Adrenal gland (tissue), 12 donors: ENCODE measurements around the gene TNFRSF14. TPM values are rescaled to one million over a fixed set of nuclear protein-coding genes. Genes with fewer than 3 reads are reported as not detected.

Source experiments
- DNase-seq, 7 donors: peaks; one replicate each; pipeline ENCODE4 v3.0.0-alpha.2; 2019 to 2020
- H3K27ac ChIP-seq, 5 donors: fragments of 200-600 bp; sonication (generic) in 4 of 5; 1 replicate in 3 of 5; 2 replicates in 2 of 5; pipeline versions ENCODE4 v1.5.1 to v1.8.0; 2016 to 2020; ENCODE audit warnings: mild to moderate bottlenecking in 1 of 5
- H3K27me3 ChIP-seq: fragments of 200-600 bp; 2 replicates; pipeline ENCODE4 v1.8.0; 2021
- H3K36me3 ChIP-seq, 2 donors: fragments of 200-600 bp; replicated peaks in 1 of 2; 1 replicate in 1 of 2; 2 replicates in 1 of 2; pipeline versions ENCODE4 v1.5.1 to v1.8.0; 2018 to 2022
- H3K4me1 ChIP-seq, 2 donors: fragments of 200-600 bp; replicated peaks in 1 of 2; 1 replicate in 1 of 2; 2 replicates in 1 of 2; pipeline versions ENCODE4 v1.5.1 to v1.8.0; 2018 to 2021
- H3K4me3 ChIP-seq, 4 donors: fragments of 200-600 bp; sonication (generic) in 3 of 4; one replicate each; pipeline ENCODE4 v1.5.1; 2016 to 2018
- H3K9me3 ChIP-seq, 3 donors: fragments of 200-600 bp; sonication (generic) in 1 of 3; replicated peaks in 1 of 3; 1 replicate in 2 of 3; 2 replicates in 1 of 3; pipeline versions ENCODE4 v1.5.1 to v1.8.0; 2016 to 2021
- CTCF ChIP-seq, 6 experiments: fragments of 450-650 bp in 4 of 6; fragments of 200-600 bp in 2 of 6; sonication (generic) in 1 of 6; IDR thresholded peaks; 1 replicate in 5 of 6; 2 replicates in 1 of 6; pipeline versions ENCODE4 v1.5.1 to v1.8.0; 2016 to 2021; ENCODE audit warnings: antibody characterized with exemption in 6 of 6, mild to moderate bottlenecking in 2 of 6, moderate library complexity in 1 of 6
- POLR2A ChIP-seq, 2 donors: fragments of 450-650 bp; IDR thresholded peaks; one replicate each; pipeline ENCODE4 v1.6.1; 2017; ENCODE audit warnings: antibody characterized with exemption in 2 of 2, mild to moderate bottlenecking in 2 of 2, moderate library complexity in 1 of 2
- WGBS, 4 donors: extraction: QIAGEN DNeasy Blood & Tissue Kit in 2 of 4; methylation state at CpG; one replicate each; pipeline versions ENCODE4 v1.1.5 to v1.1.7; 2013 to 2017; 5-methylcytosine and 5-hydroxymethylcytosine counted together
- intact Hi-C, 2 donors: fragments of 100-400 bp; cut with DNase I; formaldehyde crosslinking; loops; one replicate each; pipeline versions ENCODE4 v1.14.1 to v1.15.0; 2022 to 2023
- polyA plus RNA-seq, 3 donors: library from polyadenylated mRNA; stranded (reverse); fragments of 200-250 nt in 2 of 3; fragments of 350-450 nt in 1 of 3; fragmentation: Illumina TruSeq in 1 of 3; extraction: RNeasy Lipid Tissue Mini Kit (QIAGEN cat#74804) in 1 of 3; gene quantifications; one replicate each; pipeline ENCODE4 v1.2.3, GENCODE V29; 2013 to 2014
- total RNA-seq, 9 donors: library from RNA; depleted of rRNA in 4 of 9; stranded (reverse); fragments of >200 nt in 4 of 9; fragments of 120-200 nt in 1 of 9; fragmentation: NEBNext Ultra II Directional in 1 of 9; extraction: Animal tissue kit (Norgen Biotek cat#: 25700) in 1 of 9; gene quantifications; one replicate each; pipeline versions ENCODE4 v1.1.0 to v1.2.4, GENCODE V29; 2013 to 2023
- donor health status: healthy with polysubstance abuse.
- donor health status: Bipolar disorder and iron deficiency.
- donor health status: DM: yes; HTN: yes; CAD: no.
- donor health status: DM: no; HTN: no; CAD: no.
- donor health status: DM: no; HTN: no; CAD: no.
- donor health status: DM: yes; HTN: yes; CAD: no.

The TNFRSF14 gene
- total and polyA plus RNA-seq, 12 donors = 7.0 to 554 (median 116) TPM

DNA sequence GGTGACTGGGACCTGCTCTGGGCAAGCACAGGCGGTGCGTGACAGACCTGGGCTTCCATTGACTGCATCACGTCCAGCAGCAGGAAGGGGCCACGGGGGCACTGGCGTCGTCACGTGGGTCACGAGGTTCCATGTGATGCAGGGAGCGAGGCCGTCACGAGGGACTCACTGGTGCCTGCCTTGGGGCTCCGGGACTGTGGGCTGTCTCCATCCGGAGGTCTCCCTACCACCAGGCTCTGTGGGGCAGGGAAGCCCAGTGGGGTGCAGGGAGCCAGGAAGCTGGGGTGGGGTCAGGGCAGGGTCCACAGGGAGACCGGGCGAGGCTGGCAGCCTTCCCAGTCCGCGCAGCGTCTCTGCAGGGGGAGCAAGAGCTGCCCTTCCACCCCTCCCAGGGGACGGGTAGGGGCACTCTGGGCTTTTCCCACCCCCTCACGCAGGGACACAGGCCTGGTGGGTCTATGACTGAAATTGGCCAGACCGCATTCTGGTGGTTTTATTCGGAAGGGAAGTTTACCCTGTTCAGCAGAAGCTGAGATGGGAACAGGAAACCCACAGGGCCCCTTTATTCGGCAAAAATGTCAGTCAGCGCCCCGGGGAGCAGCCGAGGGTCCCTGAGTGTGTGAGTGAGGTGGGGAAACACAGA is 416 bp upstream of the TNFRSF14 start:
- H3K36me3 ChIP-seq = peaks cover 0 to 21% of the 10 kb centered on the region in 2 donors
- H3K4me3 ChIP-seq = peak overlapping the region in 3 of 4 donors; percentile 52 to 80 (median 58)
- H3K27me3 ChIP-seq = no peaks in the 10 kb centered on the region
- peak; percentile 83 to 93 (median 90) for DNase-seq
- H3K9me3 ChIP-seq = no peaks in the 10 kb centered on the region
- H3K4me1 ChIP-seq = peaks cover 15 to 30% of the 10 kb centered on the region in 2 donors
- intact Hi-C loops = no loop called here
- 7 to 26% (median 14%) methylated on average over 7 to 26 of the region's 26 CpGs for WGBS, 4 donors
- H3K27ac ChIP-seq = peak overlapping the region; percentile 69 to 95 (median 75)
- TF ChIP-seq POLR2A (IDR thresholded peaks at IDR 0.05) (peak; percentile 30 to 75), CTCF (IDR thresholded peaks at IDR 0.05) (no peak)

DNA sequence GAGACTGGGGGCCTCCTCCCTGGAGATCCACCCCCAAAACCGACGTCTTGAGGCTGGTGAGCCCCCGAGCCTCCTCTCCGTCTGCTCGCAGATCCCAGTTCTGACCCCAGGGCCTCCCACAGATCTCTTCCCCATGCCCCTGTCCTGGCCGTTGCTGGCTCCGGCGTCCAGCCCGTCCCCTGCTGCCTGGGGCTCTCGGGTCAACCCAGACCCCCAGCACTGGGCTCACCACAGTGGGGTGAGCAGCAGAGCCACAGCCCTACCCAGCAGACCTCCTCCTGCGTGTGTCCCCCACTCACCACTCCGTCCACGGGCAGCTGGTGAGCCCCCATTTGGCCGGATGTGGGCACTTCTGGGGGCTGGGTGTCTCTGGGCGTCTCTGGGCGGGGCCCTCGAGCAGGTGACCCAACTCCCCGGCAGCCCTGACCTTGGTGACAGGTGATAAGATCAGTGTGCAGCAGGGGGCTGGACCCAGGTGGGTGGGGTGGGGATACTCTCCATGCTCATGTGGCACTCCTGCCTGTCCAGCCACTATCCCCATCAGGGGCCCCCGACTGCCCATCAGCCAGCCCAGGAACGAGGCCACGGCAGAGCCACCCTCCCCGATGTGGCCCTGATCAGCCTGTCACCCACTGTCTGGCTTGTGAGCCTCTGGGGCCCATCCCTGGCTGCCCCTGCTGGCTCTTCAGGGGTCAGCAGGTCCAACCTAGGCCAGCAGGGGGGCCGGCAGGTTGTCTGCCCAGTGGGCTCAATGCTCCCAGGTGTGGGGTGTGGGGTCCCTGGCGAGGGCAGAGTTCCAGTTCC is 709 bp downstream of the TNFRSF14 start:
- Histone ChIP-seq H3K4me3 (peak overlapping the region; percentile 17 to 80 (median 55)), H3K27me3 (no peaks in the 10 kb centered on the region), H3K36me3 (peaks cover 0 to 29% of the 10 kb centered on the region in 2 donors), H3K9me3 (no peaks in the 10 kb centered on the region), H3K4me1 (peaks cover 15 to 30% of the 10 kb centered on the region in 2 donors), H3K27ac (peak overlapping the region; percentile 69 to 95 (median 75))
- TF ChIP-seq POLR2A (IDR thresholded peaks at IDR 0.05) (peak in 1 of 2 donors; percentile 18), CTCF (IDR thresholded peaks at IDR 0.05) (peak in 2 of 6 experiments; percentile 13 to 23)
- peak in 5 of 7 donors; percentile 42 to 62 (median 57) for DNase-seq
- 11 to 35% (median 14%) methylated on average over 5 to 24 of the region's 24 CpGs for WGBS, 4 donors
- intact Hi-C loops = no loop called here

DNA sequence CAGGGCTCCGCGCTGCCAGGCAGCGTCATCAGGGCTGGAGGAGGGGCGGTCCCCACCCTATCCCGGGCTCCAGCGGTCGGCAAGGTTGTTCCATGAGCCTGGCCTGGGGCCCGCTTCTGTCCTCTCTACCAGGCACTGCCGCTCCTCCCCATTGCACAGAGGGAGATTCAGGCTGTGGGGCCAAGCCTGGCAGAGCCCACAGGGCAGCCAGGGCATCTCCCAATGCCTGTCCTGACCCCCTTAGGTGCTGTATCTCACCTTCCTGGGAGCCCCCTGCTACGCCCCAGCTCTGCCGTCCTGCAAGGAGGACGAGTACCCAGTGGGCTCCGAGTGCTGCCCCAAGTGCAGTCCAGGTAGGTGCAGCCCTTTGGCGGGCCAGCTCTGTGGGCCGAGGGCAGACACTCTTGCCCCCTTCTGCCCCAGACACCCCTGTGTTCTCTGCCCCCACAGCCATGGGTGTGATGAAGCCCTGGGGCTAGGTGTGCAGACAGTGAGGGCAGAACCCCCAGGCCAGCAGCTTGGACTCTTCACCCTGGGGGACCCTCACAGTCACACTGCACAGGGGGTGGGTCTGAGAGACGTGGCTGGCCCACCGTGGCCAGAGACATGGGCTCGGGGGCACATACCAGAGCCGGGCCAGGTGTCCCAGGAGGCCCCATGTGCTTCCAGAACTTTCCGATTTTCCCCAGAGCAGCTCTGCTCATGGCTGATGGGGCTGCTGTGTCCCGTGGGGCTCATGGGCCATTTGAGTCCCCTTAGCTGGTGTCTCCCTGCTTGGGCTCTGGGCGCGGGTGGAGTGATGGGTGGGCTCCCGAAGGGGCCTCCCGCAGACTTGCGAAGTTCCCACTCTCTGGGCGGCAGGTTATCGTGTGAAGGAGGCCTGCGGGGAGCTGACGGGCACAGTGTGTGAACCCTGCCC is 1.6 kb downstream of the TNFRSF14 start:
- no peaks in the 10 kb centered on the region for H3K9me3 ChIP-seq
- 70 to 83% (median 77%) methylated on average over 7 to 30 of the region's 30 CpGs for WGBS, 4 donors
- no peak for TF ChIP-seq POLR2A (IDR thresholded peaks at IDR 0.05)
- H3K27ac ChIP-seq = peak overlapping the region in 2 of 5 donors; percentile 94 to 95
- DNase-seq = peak in 6 of 7 donors; percentile 51 to 70 (median 64)
- intact Hi-C loops = no loop called here
- peaks cover 15 to 30% of the 10 kb centered on the region in 2 donors for H3K4me1 ChIP-seq
- peaks cover 0 to 31% of the 10 kb centered on the region in 2 donors for H3K36me3 ChIP-seq
- peak overlapping the region in 2 of 4 donors; percentile 17 to 58 for H3K4me3 ChIP-seq
- H3K27me3 ChIP-seq = no peaks in the 10 kb centered on the region

- peaks cover 15 to 30% of the 10 kb centered on the region in 2 donors for H3K4me1 ChIP-seq
- no peak for TF ChIP-seq CTCF (IDR thresholded peaks at IDR 0.05)
- TF ChIP-seq POLR2A (IDR thresholded peaks at IDR 0.05) = no peak
- H3K27ac ChIP-seq = no peak overlapping the region
- 92 to 98% (median 92%) methylated on average over 7 to 12 of the region's 12 CpGs for WGBS, 4 donors
- DNase-seq = no peak
- H3K36me3 ChIP-seq = peaks cover 0 to 31% of the 10 kb centered on the region in 2 donors
- no peaks in the 10 kb centered on the region for H3K9me3 ChIP-seq
- H3K27me3 ChIP-seq = no peaks in the 10 kb centered on the region
- intact Hi-C loops = no loop called here
- no peak overlapping the region for H3K4me3 ChIP-seq
Measured at GRCh38 chr1:2558420-2558819, 2.2 kb downstream of the TNFRSF14 start.
